C4-2B (cell line): ENCODE results near the gene KCNJ10.

ENCODE experiments used
- CTCF ChIP-seq: fragments of 450-650 bp; conservative IDR thresholded peaks from 2 replicates; pipeline ENCODE4 v1.5.1; 2017; ENCODE audit warnings: mild to moderate bottlenecking
- ZFX ChIP-seq: fragments of 450-650 bp; IDR thresholded peaks from 2 replicates; pipeline ENCODE4 v1.6.1; 2017

GRCh38 chr1:160095382-160096105, 25.6 kb upstream of the KCNJ10 start:
- no peak for TF ChIP-seq CTCF
- TF ChIP-seq ZFX: no peak
